Retina (tissue), 1 donor: ENCODE data around the gene SMARCC2.
A peak's percentile ranks its signal among the peaks of the same experiment; 100 is the strongest.
"Not testable (repeated sequence)": the region's sequence is repeated elsewhere in the genome, so short reads cannot be mapped to it uniquely, and the experiment has no call there.

ENCODE experiments used
- DNase-seq: peaks from one replicate; pipeline ENCODE4 v3.0.0-alpha.2; 2016

The SMARCC2 gene

DNA sequence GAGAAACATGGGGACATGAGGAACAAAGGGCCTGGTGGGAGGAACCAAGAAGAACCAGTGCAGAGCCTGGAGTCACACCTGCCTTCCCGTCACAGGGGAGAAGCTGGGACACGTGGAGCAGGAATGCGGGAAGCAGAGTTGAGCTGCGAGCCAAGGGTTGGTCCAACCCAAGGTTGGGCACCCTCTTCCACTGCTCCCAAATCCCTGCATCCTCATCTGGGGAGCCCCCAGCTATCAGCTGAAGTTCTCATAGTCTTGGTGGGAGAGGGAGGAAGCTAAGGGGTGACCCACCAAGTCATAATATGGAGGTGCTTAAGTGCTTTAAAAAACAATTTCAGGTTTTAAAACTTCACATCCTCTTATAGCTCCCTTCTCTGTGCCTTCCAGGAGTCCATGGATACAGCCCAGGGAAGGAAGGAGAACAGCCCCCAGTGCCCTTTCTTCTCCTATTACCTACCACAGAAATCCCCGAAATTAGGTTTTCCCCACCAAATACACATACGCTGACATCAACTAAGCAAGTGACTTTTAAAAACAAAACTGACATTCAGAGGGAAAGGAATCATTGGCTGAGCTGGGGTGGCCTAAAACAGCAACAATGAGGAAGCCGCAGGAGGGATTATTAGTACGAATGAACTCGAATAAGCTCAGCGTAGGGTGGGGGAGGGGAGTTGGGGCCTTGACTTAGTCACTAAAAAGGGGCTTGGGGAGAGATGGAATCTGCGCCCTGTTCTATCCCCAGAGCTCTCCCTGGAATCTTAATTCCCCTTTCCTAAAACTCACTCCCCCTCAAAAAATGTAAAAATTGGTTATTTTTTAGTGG lies 26.6 kb downstream of the SMARCC2 start:
- DNase-seq, result no peak

DNA sequence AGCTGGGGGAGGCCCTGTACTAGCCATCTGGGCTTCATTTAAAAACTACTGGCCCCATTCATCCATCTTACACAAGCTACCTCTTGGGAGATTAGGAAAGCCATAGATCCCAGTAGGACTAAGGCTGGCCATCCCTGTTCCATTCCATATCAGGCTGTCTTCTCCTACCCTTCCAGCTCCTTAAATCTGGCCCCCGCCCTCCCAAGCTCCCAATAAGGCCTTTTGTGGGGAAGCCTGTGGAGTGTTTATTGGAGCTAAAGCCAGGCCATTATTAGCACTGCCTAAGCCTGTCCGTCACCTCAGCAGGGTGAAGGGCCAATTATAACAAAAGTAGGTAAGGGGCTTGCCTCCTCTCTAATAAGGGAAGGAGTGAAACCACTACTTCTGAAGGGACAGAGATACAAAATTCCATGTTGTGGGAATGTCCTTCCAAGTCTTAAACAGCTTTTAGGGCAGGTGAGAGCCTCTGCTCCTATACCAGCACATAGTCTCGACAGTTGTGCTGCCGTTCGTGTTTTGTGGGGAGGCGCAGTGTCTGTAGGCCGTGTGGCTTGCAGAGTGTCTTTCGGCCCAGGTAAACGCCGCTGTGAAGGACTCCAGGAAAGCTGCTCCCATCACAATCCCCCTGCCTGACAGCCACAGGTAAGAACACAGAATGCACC lies 27.5 kb downstream of the SMARCC2 start:
- DNase-seq, result no peak

DNA sequence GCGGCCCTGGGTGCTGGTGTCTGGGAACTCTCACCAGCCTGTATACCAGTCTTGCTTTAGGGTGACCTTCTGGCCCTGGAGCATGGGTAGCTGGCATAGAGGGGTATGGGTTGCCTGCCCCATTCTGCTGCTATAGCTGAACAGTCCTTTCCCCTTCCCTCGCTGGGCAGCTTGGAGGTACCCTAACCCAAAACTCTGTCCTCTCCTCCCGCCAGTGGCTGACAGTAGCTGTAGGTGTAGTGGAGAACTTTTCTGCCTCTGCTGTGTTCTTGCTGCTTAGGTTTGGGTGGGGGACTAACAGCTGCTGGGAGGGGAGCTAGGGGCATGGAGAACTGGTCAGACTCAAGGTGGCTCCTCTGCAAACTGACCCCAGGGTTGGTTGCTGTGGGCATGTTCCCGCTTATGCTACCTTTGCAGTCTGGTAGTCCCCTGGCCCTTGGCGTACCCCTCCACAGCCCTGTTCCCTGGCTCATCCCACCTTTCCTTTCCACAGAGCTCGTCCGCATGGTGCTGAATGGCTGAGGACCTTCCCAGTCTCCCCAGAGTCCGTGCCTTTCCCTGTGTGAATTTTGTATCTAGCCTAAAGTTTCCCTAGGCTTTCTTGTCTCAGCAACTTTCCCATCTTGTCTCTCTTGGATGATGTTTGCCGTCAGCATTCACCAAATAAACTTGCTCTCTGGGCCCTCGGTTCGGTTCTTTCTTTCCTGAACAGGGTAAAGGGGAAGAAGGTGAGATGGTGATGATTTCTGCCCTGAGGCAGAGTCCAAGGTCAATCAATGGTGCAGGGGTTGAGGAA lies 28.2 kb downstream of the SMARCC2 start:
- no peak for DNase-seq

DNA sequence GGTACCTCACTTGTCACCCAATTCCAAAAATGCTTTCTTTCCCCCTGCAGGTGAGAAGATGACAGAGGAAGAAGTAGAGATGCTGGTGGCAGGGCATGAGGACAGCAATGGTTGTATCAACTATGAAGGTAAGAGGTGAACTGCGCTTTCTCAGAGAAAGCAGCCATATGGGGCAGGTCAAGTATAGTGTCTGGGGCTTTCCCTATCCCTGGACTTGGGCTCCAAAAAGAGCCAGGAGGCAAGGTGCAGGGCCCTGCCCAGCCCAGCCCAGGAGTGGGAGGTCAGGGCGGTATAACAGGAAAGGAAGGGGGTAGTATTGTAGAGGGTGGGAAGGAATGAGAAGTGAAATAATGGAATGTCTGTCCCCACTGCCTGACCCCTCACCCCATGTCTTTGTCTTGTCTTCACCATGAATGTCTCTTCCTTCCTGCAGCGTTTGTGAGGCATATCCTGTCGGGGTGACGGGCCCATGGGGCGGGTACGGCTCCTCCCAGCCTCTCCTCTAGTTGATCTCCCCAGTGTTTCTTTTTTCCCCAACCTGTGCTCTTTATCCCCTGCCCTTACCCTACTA lies 29.0 kb downstream of the SMARCC2 start:
- DNase-seq, result no peak

DNA sequence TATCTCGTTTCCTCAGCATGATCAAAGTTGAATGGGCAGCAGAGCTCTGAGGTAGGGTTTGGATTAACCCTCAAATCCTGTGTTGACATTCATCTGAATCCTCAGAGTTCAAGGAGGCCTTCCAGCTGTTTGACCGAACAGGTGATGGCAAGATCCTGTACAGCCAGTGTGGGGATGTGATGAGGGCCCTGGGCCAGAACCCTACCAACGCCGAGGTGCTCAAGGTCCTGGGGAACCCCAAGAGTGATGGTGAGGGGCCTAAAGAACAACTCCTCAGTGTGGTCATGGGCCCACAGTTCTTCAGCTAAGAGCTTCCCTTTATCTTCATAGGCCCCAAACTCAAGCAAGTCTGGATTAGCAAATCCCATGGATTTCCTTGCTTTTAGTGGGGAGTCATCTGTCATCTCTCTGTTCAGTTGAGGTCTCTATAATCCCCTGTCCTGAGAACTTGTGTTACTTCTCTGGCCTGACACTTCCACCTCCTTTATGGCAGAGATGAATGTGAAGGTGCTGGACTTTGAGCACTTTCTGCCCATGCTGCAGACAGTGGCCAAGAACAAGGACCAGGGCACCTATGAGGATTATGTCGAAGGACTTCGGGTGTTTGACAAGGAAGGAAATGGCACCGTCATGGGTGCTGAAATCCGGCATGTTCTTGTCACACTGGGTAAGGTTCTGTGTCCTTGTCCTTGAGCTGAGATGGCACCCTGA lies 29.6 kb downstream of the SMARCC2 start:
- DNase-seq, result peak; percentile 32

GRCh38 chr12:56158926-56159461 lies 30.3 kb downstream of the SMARCC2 start:
- DNase-seq, result peak; percentile 51

DNA sequence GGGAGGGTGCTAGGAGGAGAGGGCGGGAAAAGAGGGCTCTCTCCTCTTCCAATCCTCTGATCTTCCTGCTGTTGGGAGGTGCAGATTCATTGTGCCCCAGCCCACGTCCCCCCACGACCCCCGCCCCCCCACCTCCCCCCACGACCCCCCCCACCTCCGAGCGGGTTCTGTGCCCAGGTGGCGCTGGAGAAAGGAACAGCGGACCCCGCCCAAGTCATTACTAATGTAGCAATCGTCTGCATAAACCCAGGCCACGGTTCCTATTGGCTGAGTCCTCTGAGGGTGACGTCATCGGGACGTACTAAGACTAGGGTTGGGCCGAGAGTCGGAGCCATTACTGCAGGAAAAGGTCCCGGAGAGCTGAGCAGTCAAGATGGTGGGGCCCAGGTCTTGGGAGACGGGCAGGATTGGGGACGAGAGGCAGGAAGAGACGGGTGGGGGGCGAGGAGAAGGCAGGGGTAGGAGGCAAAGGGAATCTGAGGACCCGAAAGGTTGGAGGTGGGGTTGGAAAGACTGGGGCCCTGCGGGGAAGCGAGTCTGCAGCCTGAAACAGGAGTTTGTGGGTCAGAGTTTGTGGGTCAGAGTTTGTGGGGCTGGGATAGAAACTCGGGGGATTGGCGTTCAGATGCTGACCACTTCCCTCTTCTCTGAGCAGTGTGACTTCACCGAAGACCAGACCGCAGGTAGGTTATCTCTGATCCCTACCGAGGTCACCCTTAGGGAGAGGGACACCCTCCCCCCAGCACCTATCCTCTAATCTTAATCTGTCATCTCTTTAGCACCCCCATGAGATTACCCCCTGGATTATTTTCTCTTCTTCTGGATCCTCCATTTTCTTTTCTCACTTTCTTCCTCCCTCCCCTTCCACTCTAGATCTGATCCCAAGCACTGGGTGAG lies 31.0 kb downstream of the SMARCC2 start, which contains the start of gene MYL6:
MYL6 (plus strand) TSS at position 331 of the 897 bp plus-strand sequence; CDS start at position 374, 43 bp downstream.
- DNase-seq, result peak; percentile 87

GRCh38 chr12:56157201-56158028 lies 31.9 kb downstream of the SMARCC2 start:
- DNase-seq, result peak; percentile 90

DNA sequence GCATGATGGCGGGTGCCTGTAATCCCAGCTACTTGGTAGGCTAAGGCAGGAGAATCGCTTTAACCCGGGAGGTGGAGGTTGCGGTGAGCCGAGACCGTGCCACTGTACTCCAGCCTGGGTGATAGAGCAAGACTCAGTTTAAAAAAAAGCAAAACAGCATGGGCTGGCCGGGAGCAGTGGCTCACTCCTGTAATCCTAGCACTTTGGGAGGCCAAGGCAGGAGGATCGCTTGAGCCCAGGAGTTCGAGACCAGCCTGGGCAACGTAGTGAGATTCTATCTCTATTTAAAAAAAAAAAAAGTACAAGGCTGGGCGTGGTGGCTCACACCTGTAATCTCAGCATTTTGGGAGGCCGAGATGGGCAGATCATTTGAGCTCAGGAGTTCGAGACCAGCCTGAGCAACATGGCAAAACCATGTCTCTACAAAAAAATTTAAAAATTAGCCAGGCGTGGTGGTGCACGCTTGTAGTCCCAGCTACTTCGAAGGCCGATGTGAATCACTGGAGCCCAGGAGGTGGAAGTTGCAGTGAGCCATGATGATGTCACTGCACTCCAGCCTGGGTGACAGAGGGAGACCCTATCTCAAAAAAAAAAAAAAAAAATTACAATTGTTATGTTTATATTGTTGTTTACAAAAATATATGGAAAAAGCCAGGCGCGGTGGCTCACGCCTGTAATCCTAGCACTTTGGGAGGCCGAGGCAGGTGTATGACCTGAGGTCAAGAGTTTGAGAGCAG lies 32.7 kb downstream of the SMARCC2 start:
- DNase-seq, result not testable (repeated sequence)

DNA sequence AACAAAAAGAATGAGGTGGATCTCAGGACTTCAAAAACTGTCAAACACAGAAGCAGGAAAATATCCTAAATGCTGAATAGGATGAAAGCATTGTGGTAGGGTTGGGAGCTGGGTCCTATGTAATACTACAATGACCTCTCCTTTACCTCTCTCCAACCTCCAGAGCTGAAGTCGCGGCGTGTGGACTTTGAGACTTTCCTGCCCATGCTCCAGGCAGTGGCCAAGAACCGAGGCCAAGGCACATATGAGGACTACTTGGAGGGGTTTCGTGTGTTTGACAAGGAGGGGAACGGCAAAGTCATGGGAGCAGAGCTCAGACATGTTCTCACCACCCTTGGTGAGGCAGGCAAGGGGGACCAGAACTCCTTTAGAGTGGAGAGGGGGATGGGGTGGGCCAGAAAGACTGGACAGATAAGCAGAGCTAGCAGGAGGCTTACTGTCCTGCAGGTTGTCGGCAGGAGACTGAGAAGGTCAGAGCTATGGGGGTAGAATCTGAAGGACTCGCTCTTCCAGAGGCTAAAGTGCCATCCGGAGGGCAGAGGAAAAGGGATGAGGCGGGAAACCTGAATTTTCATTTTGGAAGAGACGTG lies 33.9 kb downstream of the SMARCC2 start:
- no peak for DNase-seq

DNA sequence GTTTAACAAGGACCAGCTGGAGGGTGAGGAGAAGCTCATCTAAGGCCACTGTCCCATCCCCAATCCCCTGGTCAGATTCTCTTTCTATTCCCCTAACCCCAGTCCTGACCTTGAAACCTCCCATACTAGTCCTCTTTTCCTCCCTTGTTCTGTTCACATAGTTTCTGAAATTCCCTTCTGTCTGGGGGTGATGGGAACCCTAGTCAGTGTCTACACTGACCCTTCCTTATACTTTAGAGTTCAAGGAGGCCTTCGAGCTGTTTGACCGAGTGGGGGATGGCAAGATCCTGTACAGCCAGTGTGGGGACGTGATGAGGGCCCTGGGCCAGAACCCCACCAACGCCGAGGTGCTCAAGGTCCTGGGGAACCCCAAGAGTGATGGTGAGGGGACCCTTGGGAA lies 34.5 kb downstream of the SMARCC2 start:
- no peak for DNase-seq

DNA sequence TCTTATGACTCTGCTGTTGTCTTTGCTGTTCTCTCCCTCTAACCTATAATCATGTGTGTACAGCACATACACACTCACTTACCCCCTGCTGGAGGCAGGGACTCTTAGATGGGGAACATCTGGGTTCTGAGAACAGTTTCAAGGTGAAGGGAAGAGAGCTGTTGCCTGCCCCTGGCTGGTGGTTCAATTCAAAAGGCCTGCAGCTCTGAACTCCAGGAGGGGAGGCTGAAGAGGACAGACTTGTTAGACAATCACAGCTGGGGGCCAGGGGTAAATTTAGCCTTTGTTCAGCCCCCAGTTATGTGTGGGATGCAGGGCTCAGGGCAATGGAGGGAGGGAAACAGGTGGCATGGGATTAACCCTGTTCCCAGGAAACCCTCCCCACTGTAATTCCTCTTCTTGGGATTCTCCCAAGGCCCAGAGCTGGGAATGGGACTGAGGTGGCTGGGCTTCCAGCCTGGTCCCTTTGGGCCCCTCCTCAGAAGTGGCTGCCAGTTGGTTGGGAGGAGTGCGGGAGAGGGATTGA lies 35.0 kb downstream of the SMARCC2 start:
- DNase-seq, result no peak

DNA sequence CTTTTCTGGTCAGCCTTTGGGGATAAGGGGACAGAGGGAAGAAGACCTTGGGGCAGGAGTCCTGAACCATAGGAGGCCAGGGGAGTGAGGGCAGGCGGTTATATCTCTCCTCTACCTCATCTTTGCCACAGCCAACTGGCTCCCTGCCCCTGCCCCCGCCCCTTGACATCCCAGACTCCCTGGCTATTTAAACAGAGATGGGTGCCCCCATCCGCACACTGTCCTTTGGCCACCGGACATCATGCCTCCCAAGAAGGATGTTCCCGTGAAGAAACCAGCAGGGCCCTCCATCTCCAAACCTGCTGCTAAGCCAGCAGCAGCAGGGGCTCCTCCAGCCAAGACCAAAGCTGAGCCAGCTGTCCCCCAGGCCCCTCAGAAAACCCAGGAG lies 35.6 kb downstream of the SMARCC2 start:
- no peak for DNase-seq

DNA sequence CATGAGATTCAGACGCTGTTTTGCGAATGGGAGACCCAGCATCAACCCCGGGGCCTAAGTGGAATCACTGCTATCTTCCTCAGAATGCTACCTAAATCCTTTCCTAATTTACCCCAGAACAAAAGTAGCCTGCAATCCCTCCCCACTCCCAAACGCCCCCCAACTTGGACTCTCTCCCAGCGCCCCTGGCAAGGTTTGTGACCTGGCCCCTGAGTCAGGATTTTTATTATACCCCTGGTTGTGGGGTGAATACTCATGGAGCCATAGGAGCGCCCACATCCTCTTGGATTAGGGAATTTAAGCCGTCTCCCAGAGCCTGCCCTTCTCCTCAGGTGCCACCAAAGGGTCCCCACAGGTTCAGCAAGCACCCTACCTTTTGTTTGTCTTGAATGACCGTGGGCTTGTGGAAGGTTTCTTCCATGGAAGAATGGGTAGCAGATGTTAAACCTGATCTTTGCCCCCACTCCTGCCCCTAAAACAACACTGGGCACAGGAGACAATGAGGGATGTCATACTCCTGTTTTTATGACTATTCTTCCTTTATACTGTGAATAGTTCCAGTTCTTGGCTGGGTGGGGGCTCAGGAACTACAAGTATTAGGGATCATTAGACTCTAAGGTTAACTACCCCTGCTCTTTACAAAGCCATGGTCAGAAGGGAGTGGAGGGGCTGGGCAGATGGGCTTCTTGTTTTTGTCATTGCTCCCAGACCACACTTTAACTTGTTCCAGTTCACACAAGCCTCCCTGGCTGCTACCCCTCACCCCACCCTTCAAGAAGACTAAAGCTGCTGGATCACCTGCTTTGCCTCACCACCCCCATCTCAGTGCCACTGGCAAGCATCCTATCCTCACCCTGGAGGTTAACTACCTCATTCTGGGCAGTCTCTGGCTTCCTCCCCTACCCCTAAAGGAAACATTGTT lies 36.3 kb downstream of the SMARCC2 start:
- no peak for DNase-seq

DNA sequence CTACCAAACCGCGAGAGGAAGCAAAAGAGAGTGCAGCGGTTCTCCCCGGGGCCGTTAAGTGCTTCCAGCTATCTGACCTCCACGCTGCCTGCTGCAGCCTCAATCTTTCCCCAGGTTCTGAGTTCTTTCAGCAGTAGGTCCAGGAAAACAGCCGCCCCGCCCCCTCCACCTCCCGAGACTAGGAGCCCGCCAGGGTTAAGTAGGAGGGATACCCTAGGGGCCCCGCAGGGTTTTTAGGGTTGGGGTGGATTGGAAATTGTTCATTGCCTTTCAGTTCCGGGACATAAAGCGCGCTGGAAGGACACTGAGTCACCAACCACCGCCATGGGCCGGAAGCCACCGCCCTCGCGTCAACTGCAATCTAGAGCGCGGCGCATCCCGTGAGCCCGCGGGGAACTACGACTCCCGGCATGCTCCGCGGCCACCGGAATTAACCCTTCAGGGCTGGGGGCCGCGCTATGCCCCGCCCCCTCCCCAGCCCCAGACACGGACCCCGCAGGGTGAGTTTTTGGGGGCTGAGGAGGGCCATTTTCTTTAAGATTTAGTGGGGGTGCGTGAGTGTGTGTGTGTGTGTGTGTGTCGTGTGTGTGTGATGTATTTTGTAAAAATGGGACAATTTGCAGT lies 37.0 kb downstream of the SMARCC2 start, which contains the start of gene MYL6B:
MYL6B (plus strand) TSS at position 456 of the 624 bp plus-strand sequence. CDS start 1,332 bp downstream, outside the sequence.
- DNase-seq, result peak; percentile 94

DNA sequence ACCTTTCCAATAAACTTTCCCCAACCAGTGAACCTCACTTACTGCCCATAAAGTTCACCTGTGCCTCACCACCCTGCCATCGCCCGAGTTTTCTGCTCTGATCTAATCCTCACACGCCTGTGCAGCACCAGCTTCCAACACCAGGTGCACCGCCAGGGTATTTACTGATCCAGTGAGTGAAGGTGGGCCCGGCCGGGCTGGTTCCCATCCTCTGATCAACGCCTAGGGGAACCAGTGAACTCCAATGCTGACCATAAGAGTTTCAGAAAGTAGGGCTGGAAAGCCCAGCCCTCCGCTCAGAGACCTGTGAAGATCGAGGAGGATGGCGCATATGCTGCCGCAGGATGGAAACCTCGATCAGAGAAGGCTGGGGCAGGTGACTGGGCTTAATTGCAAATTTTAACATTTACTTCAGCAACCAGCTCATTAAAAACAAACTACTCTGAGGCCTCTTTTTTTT lies 37.6 kb downstream of the SMARCC2 start:
- no peak for DNase-seq

- DNase-seq, result no peak
Observed at GRCh38 chr12:56150563-56150962, 38.7 kb downstream of the SMARCC2 start.
